HepG2 (cell line): ENCODE data around the gene ZNF582. TPM values are rescaled to one million over a fixed set of nuclear protein-coding genes. Genes with fewer than 3 reads are reported as not detected.

Experiments used
- CHCHD3 ChIP-seq: sonication (generic); formaldehyde crosslinking; IDR thresholded peaks from 2 replicates; pipeline ENCODE4 v1.8.0; 2022; ENCODE audit warnings: mild to moderate bottlenecking, missing genetic modification reagents, moderate library complexity
- ELF4 ChIP-seq: sonication (generic); formaldehyde crosslinking; IDR thresholded peaks from 2 replicates; pipeline ENCODE4 v1.5.0; 2020; ENCODE audit warnings: missing genetic modification reagents, mild to moderate bottlenecking, moderate library complexity, borderline replicate concordance
- GFI1 ChIP-seq: sonication (generic); formaldehyde crosslinking; IDR thresholded peaks from 2 replicates; pipeline ENCODE4 v1.5.0; 2020; ENCODE audit warnings: missing genetic modification reagents, mild to moderate bottlenecking, borderline replicate concordance
- NFYC ChIP-seq: IDR thresholded peaks from 2 replicates; pipeline ENCODE4 v1.6.1; 2016; ENCODE audit warnings: missing genetic modification reagents, missing compliant biosample characterization
- NRL ChIP-seq: sonication (generic); formaldehyde crosslinking; IDR thresholded peaks from 2 replicates; pipeline ENCODE4 v1.5.0; 2020; ENCODE audit warnings: missing genetic modification reagents, mild to moderate bottlenecking, moderate library complexity, borderline replicate concordance
- ONECUT2 ChIP-seq: sonication (generic); formaldehyde crosslinking; IDR thresholded peaks from 2 replicates; pipeline ENCODE4 v1.4.0; 2020; ENCODE audit warnings: missing genetic modification reagents
- PAF1 ChIP-seq: IDR thresholded peaks from 2 replicates; pipeline ENCODE4 v1.6.1; 2016; ENCODE audit warnings: missing genetic modification reagents, missing compliant biosample characterization
- RBFOX2 ChIP-seq: fragments of 200-400 bp; formaldehyde crosslinking; IDR thresholded peaks from 2 replicates; pipeline ENCODE4 v1.6.1; 2017; ENCODE audit warnings: low read depth, mild to moderate bottlenecking, low read length
- RORA ChIP-seq: sonication (generic); formaldehyde crosslinking; IDR thresholded peaks from 2 replicates; pipeline ENCODE4 v1.5.0; 2020; ENCODE audit warnings: mild to moderate bottlenecking, missing genetic modification reagents, moderate library complexity
- SMARCE1 ChIP-seq: fragments of 450-650 bp; IDR thresholded peaks from 2 replicates; pipeline ENCODE4 v1.6.1; 2017; ENCODE audit warnings: borderline replicate concordance
- THYN1 ChIP-seq: sonication (generic); formaldehyde crosslinking; IDR thresholded peaks from 2 replicates; pipeline ENCODE4 v1.8.1; 2023; ENCODE audit warnings: low read depth, mild to moderate bottlenecking, moderate library complexity, missing genetic modification reagents, borderline replicate concordance
- ZNF251 ChIP-seq: sonication (generic); formaldehyde crosslinking; IDR thresholded peaks from 2 replicates; pipeline ENCODE4 v1.9.0; 2021; ENCODE audit warnings: mild to moderate bottlenecking, missing genetic modification reagents
- ZNF326 ChIP-seq: sonication (generic); formaldehyde crosslinking; IDR thresholded peaks from 2 replicates; pipeline ENCODE4 v1.4.0; 2020; ENCODE audit warnings: missing genetic modification reagents, borderline replicate concordance
- ZNF383 ChIP-seq: sonication (generic); formaldehyde crosslinking; IDR thresholded peaks from 2 replicates; pipeline ENCODE4 v1.4.0; 2020; ENCODE audit warnings: missing genetic modification reagents, mild to moderate bottlenecking, borderline replicate concordance
- ZNF7 ChIP-seq: IDR thresholded peaks from 2 replicates; pipeline ENCODE4 v1.6.1; 2016; ENCODE audit warnings: missing biosample characterization, missing genetic modification reagents
- polyA plus RNA-seq, 8 experiments: library from polyadenylated mRNA; depleted of rRNA in 3 of 8; stranded (reverse) in 7 of 8; unstranded in 1 of 8; fragments of >200 nt; fragmentation: Illumina TruSeq in 4 of 8; extraction: Trizol in 4 of 8; gene quantifications; 2 replicates each; pipeline versions ENCODE4 v1.2.1 to v1.2.3, GENCODE V29; 2011 to 2016; ENCODE audit warnings: low read depth in 4 of 8, missing spikeins in 1 of 8, mixed read lengths in 1 of 8; ENCODE audit not compliant: insufficient read depth in 1 of 8
- total RNA-seq, 5 experiments: library from RNA; depleted of rRNA; stranded (reverse); fragments of >200 nt; fragmentation: Illumina TruSeq; extraction: Trizol; gene quantifications; 2 replicates each; pipeline ENCODE4 v1.2.3, GENCODE V29; 2016; ENCODE audit warnings: low read depth in 1 of 5
- TF ChIP-seq, protein P1 (sequence below), 2 experiments: IDR thresholded peaks; 2 replicates each; pipeline ENCODE4 v1.6.1; 2011 to 2012; ENCODE audit warnings: low read length in 2 of 2, borderline replicate concordance in 1 of 2, low read depth in 1 of 2, mild to moderate bottlenecking in 1 of 2, moderate library complexity in 1 of 2
- TF ChIP-seq, protein P2 (sequence below): sonication (generic); formaldehyde crosslinking; conservative IDR thresholded peaks from 2 replicates; pipeline ENCODE4 v1.4.0; 2020; ENCODE audit warnings: missing genetic modification reagents
- TF ChIP-seq, protein P3 (sequence below): sonication (generic); formaldehyde crosslinking; IDR thresholded peaks from 2 replicates; pipeline ENCODE4 v1.4.0; 2020; ENCODE audit warnings: missing genetic modification reagents
- TF ChIP-seq, protein P4 (sequence below): sonication (generic); formaldehyde crosslinking; IDR thresholded peaks from 2 replicates; pipeline ENCODE4 v1.5.0; 2020; ENCODE audit warnings: mild to moderate bottlenecking, missing genetic modification reagents, moderate library complexity
- TF ChIP-seq, protein P5 (sequence below): sonication (generic); formaldehyde crosslinking; IDR thresholded peaks from 2 replicates; pipeline ENCODE4 v1.4.0; 2020; ENCODE audit warnings: mild to moderate bottlenecking, missing genetic modification reagents

The ZNF582 gene
- total and polyA plus RNA-seq, 2 of the 13 experiments (the other 11 are each of a cell fraction or from before 2014, with no cell fraction given), result 0.83 to 1.6 TPM

DNA sequence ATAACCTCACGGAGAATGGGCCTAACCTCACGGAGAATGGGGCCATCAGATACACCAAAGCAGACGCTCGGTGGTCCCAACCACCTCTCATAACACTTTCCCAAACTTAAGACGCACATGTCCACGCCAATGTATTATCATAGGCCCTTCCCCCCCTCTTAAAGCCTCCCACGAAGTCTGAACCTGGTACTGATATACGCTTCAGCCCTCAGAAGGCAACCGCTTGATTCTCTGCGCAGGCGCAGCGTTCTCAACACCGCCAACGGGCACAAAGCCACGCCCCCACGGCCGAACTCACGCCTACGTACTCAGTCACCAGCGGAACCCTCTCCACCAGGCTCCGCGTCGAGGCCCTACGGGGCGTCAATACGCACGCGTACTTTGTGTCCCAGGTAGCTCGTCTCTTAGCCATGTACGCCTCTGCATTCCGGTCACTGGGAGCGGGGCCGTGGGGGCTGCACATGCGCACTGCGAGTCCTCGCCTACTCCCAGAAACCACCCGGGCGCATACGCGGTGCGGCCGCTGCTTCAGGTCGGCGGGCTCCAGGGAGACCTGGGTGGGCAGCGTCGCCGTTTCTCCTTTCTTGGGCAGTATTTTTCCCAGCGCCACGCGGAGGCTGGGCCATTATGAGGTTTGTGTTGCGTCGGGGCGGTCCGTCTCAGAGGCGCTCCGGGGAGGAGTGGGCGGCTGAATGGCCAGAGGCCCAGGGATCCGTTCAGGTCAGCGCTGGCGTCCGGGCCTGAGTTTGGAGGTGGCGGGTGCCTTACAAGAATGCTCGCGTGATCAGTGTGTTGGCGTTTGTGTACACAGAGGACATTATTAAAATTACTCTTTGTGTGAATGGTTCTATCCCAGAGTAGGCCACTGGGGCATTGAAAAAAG, 25.3 kb downstream of the ZNF582 start (continued):
- TF ChIP-seq RORA (CRISPR knock-in tag) (no peak), ONECUT2 (no peak), NRL (CRISPR knock-in tag) (0 out of 2 replicates have a peak, but pooled peaks have one; percentile 55), RBFOX2 (peak; percentile 88), CHCHD3 (no peak), ZNF7 (CRISPR knock-in tag) (no peak), PAF1 (CRISPR knock-in tag) (no peak), GFI1 (no peak), SMARCE1 (no peak), ELF4 (CRISPR knock-in tag) (no peak), THYN1 (no peak), ZNF251 (no peak), NFYC (0 out of 2 replicates have a peak, but pooled peaks have one; percentile 27), ZNF383 (CRISPR knock-in tag) (no peak), ZNF326 (CRISPR knock-in tag) (no peak)
- TF ChIP-seq, protein P1, sequence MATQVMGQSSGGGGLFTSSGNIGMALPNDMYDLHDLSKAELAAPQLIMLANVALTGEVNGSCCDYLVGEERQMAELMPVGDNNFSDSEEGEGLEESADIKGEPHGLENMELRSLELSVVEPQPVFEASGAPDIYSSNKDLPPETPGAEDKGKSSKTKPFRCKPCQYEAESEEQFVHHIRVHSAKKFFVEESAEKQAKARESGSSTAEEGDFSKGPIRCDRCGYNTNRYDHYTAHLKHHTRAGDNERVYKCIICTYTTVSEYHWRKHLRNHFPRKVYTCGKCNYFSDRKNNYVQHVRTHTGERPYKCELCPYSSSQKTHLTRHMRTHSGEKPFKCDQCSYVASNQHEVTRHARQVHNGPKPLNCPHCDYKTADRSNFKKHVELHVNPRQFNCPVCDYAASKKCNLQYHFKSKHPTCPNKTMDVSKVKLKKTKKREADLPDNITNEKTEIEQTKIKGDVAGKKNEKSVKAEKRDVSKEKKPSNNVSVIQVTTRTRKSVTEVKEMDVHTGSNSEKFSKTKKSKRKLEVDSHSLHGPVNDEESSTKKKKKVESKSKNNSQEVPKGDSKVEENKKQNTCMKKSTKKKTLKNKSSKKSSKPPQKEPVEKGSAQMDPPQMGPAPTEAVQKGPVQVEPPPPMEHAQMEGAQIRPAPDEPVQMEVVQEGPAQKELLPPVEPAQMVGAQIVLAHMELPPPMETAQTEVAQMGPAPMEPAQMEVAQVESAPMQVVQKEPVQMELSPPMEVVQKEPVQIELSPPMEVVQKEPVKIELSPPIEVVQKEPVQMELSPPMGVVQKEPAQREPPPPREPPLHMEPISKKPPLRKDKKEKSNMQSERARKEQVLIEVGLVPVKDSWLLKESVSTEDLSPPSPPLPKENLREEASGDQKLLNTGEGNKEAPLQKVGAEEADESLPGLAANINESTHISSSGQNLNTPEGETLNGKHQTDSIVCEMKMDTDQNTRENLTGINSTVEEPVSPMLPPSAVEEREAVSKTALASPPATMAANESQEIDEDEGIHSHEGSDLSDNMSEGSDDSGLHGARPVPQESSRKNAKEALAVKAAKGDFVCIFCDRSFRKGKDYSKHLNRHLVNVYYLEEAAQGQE (IDR thresholded peaks at IDR 0.05; ENCODE audit: borderline replicate concordance in 1 of 2, low read depth in 1 of 2, low read length in 2 of 2), result no peak
- TF ChIP-seq, protein P2, sequence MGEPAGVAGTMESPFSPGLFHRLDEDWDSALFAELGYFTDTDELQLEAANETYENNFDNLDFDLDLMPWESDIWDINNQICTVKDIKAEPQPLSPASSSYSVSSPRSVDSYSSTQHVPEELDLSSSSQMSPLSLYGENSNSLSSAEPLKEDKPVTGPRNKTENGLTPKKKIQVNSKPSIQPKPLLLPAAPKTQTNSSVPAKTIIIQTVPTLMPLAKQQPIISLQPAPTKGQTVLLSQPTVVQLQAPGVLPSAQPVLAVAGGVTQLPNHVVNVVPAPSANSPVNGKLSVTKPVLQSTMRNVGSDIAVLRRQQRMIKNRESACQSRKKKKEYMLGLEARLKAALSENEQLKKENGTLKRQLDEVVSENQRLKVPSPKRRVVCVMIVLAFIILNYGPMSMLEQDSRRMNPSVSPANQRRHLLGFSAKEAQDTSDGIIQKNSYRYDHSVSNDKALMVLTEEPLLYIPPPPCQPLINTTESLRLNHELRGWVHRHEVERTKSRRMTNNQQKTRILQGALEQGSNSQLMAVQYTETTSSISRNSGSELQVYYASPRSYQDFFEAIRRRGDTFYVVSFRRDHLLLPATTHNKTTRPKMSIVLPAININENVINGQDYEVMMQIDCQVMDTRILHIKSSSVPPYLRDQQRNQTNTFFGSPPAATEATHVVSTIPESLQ (CRISPR knock-in tag), result no peak
- TF ChIP-seq, protein P3, sequence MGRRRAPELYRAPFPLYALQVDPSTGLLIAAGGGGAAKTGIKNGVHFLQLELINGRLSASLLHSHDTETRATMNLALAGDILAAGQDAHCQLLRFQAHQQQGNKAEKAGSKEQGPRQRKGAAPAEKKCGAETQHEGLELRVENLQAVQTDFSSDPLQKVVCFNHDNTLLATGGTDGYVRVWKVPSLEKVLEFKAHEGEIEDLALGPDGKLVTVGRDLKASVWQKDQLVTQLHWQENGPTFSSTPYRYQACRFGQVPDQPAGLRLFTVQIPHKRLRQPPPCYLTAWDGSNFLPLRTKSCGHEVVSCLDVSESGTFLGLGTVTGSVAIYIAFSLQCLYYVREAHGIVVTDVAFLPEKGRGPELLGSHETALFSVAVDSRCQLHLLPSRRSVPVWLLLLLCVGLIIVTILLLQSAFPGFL, result no peak
- TF ChIP-seq, protein P4, sequence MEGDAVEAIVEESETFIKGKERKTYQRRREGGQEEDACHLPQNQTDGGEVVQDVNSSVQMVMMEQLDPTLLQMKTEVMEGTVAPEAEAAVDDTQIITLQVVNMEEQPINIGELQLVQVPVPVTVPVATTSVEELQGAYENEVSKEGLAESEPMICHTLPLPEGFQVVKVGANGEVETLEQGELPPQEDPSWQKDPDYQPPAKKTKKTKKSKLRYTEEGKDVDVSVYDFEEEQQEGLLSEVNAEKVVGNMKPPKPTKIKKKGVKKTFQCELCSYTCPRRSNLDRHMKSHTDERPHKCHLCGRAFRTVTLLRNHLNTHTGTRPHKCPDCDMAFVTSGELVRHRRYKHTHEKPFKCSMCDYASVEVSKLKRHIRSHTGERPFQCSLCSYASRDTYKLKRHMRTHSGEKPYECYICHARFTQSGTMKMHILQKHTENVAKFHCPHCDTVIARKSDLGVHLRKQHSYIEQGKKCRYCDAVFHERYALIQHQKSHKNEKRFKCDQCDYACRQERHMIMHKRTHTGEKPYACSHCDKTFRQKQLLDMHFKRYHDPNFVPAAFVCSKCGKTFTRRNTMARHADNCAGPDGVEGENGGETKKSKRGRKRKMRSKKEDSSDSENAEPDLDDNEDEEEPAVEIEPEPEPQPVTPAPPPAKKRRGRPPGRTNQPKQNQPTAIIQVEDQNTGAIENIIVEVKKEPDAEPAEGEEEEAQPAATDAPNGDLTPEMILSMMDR, result no peak
- TF ChIP-seq, protein P5, sequence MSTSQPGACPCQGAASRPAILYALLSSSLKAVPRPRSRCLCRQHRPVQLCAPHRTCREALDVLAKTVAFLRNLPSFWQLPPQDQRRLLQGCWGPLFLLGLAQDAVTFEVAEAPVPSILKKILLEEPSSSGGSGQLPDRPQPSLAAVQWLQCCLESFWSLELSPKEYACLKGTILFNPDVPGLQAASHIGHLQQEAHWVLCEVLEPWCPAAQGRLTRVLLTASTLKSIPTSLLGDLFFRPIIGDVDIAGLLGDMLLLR (CRISPR knock-in tag), result no peak
